ENCODE measurements around the gene KCNAB1.

DNA sequence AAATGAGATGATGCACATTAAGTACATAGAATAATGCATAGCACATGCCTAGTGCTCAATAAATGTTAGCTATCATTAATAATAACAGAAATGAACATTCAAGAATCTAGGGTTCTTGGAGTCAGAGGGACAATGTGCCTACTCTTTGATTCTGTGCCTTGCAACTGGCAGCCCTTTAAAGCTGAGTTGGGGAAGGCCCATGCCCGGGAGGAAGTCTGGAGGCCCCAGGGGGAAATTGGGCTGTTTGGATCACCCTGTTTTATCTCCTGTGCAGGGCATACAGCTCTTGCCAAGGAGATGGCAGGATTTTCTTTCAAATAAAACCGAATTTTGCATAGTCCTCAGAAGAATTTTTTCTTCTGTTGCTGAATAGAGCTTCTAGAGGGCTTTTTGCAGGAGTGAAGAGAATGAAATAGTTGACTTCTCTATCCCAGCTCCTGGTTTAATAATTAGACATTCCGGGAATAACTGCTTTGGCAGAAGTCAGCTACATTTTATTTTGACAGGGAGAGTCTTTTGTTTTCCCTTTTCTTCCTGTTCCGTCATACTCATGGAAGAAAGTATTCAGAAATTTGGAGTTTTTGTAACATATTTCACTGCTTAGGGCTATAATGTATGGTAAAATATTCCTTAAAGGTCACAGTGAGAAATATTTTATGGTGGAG, 18.0 kb upstream of the KCNAB1 start:
- TF ChIP-seq POLR2A (IDR thresholded peaks at IDR 0.05) (no peak), EP300 (IDR thresholded peaks at IDR 0.05) (no peak)
- TF ChIP-seq, protein P1, sequence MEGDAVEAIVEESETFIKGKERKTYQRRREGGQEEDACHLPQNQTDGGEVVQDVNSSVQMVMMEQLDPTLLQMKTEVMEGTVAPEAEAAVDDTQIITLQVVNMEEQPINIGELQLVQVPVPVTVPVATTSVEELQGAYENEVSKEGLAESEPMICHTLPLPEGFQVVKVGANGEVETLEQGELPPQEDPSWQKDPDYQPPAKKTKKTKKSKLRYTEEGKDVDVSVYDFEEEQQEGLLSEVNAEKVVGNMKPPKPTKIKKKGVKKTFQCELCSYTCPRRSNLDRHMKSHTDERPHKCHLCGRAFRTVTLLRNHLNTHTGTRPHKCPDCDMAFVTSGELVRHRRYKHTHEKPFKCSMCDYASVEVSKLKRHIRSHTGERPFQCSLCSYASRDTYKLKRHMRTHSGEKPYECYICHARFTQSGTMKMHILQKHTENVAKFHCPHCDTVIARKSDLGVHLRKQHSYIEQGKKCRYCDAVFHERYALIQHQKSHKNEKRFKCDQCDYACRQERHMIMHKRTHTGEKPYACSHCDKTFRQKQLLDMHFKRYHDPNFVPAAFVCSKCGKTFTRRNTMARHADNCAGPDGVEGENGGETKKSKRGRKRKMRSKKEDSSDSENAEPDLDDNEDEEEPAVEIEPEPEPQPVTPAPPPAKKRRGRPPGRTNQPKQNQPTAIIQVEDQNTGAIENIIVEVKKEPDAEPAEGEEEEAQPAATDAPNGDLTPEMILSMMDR (IDR thresholded peaks at IDR 0.05): no peak

Measured in tibial nerve (tissue), 4 donors.